Right lobe of liver (tissue), 4 donors: ENCODE measurements around the gene AFDN.

ENCODE experiments used
- POLR2A ChIP-seq: fragments of 450-650 bp; IDR thresholded peaks from one replicate; pipeline ENCODE4 v1.6.1; 2017; ENCODE audit warnings: antibody characterized with exemption, mild to moderate bottlenecking
- TF ChIP-seq, protein P1 (sequence below), 4 donors: fragments of 200-600 bp in 3 of 4; fragments of 450-650 bp in 1 of 4; IDR thresholded peaks; one replicate each; pipeline versions ENCODE4 v1.5.1 to v1.8.0; 2016 to 2022; ENCODE audit warnings: antibody characterized with exemption in 4 of 4, mild to moderate bottlenecking in 2 of 4
- donor health status: DM: no; HTN: no; CAD: no.
- donor health status: DM: no; HTN: no; CAD: no.
- donor health status: DM: no; HTN: yes; CAD: no.

DNA sequence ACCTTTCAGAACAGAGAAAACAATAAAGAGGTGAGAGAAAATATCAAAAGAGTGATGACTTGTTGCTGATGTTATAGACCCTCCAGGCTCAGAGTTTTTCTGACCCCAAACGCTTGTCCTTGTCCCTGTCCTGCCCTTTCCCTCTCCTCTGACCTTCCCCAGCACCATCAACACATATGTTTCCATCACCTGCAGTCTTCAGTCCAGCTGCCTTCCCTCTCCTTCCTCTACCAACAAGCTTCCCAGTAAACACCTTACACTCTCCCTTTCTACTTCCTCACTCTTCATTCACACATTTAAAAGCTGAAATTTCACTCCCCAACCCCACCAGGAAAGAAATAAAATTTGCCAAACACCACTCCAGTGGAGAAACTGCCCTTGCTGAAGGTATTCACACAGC is 25.4 kb upstream of the AFDN start:
- TF ChIP-seq, protein P1, sequence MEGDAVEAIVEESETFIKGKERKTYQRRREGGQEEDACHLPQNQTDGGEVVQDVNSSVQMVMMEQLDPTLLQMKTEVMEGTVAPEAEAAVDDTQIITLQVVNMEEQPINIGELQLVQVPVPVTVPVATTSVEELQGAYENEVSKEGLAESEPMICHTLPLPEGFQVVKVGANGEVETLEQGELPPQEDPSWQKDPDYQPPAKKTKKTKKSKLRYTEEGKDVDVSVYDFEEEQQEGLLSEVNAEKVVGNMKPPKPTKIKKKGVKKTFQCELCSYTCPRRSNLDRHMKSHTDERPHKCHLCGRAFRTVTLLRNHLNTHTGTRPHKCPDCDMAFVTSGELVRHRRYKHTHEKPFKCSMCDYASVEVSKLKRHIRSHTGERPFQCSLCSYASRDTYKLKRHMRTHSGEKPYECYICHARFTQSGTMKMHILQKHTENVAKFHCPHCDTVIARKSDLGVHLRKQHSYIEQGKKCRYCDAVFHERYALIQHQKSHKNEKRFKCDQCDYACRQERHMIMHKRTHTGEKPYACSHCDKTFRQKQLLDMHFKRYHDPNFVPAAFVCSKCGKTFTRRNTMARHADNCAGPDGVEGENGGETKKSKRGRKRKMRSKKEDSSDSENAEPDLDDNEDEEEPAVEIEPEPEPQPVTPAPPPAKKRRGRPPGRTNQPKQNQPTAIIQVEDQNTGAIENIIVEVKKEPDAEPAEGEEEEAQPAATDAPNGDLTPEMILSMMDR (IDR thresholded peaks at IDR 0.05), result no peak
- TF ChIP-seq POLR2A, result no peak
